GM19193 (cell line): ENCODE results near the gene SERPINB1.
A peak's percentile ranks its signal among the peaks of the same experiment; 100 is the strongest.

Experiments
- POLR2A ChIP-seq: IDR thresholded peaks from 4 replicates; pipeline ENCODE4 v1.6.1; 2011; ENCODE audit not compliant: insufficient read depth, insufficient read length; ENCODE audit errors: extremely low read depth

The SERPINB1 gene

GRCh38 chr6:2854396-2854982, 12.8 kb upstream of the SERPINB1 start:
- peak; percentile 40 for TF ChIP-seq POLR2A

GRCh38 chr6:2853769-2854395, 12.2 kb upstream of the SERPINB1 start:
- TF ChIP-seq POLR2A: peak; percentile 27

DNA sequence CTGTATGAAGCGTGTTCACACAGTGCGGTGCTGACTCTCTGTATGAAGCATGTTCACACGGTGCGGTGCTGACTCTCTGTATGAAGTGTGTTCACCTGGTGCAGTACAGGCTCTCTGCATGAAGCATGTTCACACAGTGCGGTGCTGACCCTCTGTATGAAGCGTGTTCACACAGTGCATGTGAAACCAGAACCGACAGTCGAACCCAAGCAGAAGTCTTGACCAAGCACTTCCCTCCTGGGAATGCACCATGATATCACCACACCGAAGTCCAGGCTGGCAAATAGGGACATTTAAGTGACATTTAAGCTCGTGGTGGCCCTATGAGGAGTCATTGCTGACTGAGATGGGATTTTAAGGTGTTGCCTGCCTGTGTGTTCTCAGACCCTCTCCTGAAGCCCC, 11.3 kb upstream of the SERPINB1 start:
- TF ChIP-seq POLR2A: no peak

DNA sequence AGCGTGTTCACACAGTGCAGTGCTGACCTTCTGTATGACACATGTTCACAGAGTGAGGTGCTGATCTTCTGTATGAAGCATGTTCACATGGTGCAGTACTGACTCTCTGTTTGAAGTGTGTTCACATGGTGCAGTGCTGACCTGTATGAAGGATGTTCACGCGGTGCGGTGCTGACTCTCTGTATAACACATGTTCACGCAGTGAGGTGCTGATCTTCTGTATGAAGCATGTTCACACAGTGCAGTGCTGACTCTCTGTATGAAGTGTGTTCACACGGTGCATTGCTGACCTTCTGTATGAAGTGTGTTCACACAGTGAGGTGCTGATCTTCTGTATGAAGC, 10.8 kb upstream of the SERPINB1 start:
- TF ChIP-seq POLR2A: no peak

DNA sequence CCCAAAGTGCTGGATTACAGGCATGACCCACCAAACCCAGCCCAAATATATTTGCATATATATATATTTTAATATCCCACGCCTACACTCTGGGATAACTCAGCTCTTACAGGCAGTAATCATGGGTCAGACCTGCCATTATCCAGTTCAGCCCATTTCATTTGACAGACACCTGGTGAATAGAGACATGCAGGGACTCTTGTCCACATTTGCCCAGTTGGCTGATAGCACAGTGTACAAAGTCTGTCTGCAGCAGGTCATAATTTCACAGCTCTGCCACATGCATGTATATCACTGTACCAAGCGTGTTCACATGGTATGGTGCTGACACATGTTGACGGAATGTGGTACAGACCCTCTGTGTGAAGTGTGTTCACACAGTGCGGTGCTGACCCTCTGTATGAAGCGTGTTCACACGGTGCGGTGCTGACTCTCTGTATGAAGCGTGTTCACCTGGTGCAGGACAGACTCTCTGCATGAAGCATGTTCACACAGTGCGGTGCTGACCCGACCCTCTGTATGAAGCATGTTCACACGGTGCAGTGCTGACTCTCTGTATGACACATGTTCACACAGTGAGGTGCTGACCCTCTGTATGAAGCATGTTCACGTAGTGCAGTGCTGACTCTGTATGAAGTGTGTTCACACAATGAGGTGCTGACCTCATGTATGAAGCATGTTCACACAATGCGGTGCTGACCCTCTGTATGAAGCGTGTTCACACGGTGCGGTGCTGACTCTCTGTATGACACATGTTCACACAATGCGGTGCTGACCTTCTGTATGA, 10.3 kb upstream of the SERPINB1 start:
- TF ChIP-seq POLR2A: no peak

GRCh38 chr6:2850538-2851113, 9.0 kb upstream of the SERPINB1 start:
- no peak for TF ChIP-seq POLR2A

- peak; percentile 22 for TF ChIP-seq POLR2A
Observed at GRCh38 chr6:2848851-2849250, 7.2 kb upstream of the SERPINB1 start.

DNA sequence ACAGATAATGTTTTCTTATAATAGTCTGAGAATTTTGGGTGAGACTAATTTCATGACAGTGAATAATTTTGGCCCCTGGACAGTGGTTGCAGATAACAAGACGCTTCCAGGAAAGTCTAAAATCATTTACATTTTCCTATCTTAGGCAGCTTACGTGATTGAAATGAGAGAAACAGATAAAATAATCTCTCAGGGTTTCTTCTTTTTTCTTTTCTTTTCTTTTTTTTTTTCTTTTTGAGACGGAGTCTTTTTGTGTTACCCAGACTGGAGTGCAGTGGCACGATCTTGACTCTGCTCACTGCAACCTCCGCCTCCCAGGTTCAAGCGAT, 4.2 kb upstream of the SERPINB1 start:
- no peak for TF ChIP-seq POLR2A

GRCh38 chr6:2844008-2844407, 2.3 kb upstream of the SERPINB1 start:
- no peak for TF ChIP-seq POLR2A

- TF ChIP-seq POLR2A: no peak
Observed at GRCh38 chr6:2843138-2843740, 1.6 kb upstream of the SERPINB1 start.

GRCh38 chr6:2842139-2842552, 483 bp upstream of the SERPINB1 start:
- TF ChIP-seq POLR2A: no peak

DNA sequence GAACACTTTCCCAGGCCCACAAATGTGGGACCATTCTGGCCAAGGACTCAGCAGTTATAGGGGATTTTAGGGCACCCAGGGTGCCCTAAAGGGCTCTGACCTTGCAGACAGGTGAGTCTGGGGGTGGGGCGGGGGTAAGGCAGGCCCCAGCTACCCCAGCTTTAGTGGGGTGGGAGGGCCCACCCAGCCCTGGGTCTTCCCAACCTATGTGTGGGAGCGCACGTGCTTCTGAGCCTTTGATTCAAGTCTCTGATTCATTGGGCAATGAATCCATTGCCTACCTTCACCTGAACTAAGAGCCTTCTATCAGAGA, 958 bp downstream of the SERPINB1 start:
- no peak for TF ChIP-seq POLR2A

DNA sequence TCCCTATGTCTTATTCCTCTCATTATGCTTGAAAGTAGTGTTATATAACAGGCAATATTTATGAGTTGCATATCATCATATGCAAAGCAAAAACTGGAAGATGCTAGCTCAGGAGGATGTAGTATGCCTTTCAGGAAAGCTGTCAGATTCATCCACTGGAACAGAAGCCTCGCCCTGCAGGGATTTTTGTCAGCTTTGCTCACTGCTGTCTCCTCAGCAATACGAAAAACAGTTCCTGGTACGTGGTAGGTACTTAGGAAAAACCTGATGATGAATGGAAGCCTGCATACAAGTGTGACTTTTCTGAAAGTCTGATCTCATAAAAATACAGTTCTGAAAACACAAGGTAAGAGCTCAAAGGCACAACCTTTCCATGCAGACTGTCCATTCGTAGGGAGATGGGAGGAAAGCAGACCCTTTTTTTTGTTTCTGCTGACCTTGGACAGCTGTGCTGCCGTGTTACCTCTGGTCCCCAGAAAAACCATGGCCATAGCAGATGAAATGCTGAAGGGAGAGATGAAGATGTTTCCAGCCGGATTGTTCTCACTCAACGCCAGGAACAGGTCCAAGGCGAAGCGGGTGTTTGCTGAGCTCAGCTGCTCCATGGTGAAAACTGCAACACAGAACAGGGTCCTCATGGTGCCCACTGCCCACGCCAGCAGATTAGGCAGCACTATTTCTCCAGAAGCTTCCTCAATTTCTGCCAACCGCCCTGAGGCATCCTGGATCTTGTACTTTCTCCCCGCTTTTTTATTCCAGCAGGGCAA, 1.5 kb downstream of the SERPINB1 start:
- no peak for TF ChIP-seq POLR2A

DNA sequence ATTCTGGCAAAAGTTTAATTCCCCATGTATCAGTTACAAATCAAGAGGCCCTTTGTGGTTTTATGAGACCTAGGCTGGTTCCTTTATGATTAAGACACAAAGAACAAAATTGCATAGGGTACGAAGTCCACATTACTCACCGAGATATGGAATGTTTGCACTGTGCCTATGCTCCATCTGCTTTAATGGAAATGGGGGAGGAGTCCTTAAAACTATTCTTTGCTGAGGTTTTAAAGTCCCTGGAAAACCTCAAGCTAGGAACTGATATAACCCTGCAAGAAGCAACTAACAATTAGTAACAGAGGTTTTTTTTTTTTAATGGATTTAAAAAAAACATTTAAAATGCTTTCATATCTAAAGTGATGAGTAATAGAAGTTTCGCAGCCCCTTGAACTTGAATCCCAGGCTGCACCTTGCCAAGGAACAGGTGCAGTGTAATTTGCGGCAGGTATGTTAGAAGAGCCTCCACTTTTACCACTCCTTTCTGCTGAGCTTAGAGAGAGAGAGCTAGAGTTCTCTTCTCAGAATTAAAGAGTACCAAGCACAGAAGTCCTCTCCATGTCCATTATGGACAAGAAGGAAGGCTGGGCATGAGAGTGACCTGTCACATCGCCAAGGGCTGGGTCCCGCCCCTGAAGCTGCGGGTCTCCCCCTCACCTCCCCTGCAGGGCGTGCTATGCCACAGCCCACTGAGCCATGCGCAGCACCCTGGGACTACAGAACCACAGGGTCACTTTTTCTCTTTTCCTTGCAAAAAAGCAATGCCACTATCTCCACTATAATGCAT, 2.3 kb downstream of the SERPINB1 start:
- no peak for TF ChIP-seq POLR2A
